Activated CD4-positive, alpha-beta T cell treated with anti-CD3 and anti-CD28 coated beads for 36 hours (primary cell): ENCODE results near the gene MAMLD1. TPM values are rescaled to one million over a fixed set of nuclear protein-coding genes. Genes with fewer than 3 reads are reported as not detected.

Source experiments
- ATAC-seq: fragments of 200-7000 bp; cut with Tn5 transposase; one replicate; pipeline ENCODE4 v1.10.0; 2021; ENCODE audit warnings: mild to moderate bottlenecking, moderate library complexity
- CTCF ChIA-PET: fragments of 350-600 bp; sonication (Branson Sonifier 250); formaldehyde crosslinking; loops from one replicate; lab custom pipeline; 2021; ENCODE audit warnings: antibody characterized with exemption; lab: Charles Lee
- POLR2A ChIA-PET: fragments of 350-600 bp; sonication (Branson Sonifier 250); formaldehyde crosslinking; loops from one replicate; lab custom pipeline; 2021; ENCODE audit warnings: antibody characterized with exemption, inconsistent platforms; lab: Charles Lee
- DNase-seq: peaks from one replicate; pipeline ENCODE4 v3.0.0-alpha.2; 2020
- H3K27ac Mint-ChIP-seq: one replicate; pipeline ENCODE4 v1.8.0; 2021; ENCODE audit warnings: mixed read lengths
- H3K27me3 Mint-ChIP-seq: one replicate; pipeline ENCODE4 v1.8.0; 2021; ENCODE audit warnings: mixed read lengths
- H3K36me3 Mint-ChIP-seq: one replicate; pipeline ENCODE4 v1.8.0; 2021; ENCODE audit warnings: low read depth, mixed read lengths
- H3K4me1 Mint-ChIP-seq: one replicate; pipeline ENCODE4 v1.8.0; 2021; ENCODE audit warnings: mixed read lengths
- H3K4me3 Mint-ChIP-seq: one replicate; pipeline ENCODE4 v1.8.0; 2021; ENCODE audit warnings: mild to moderate bottlenecking, moderate library complexity, mixed read lengths
- H3K9me3 Mint-ChIP-seq: one replicate; pipeline ENCODE4 v1.8.0; 2021; ENCODE audit warnings: low read depth, mixed read lengths
- intact Hi-C, 2 experiments: fragments of 100-400 bp; cut with DNase I in 1 of 2; cut with micrococcal nuclease in 1 of 2; formaldehyde crosslinking; loops; one replicate each; pipeline versions ENCODE4 v1.14.2 to v1.15.1; 2022 to 2024; cut with DNase I, micrococcal nuclease
- total RNA-seq, 2 experiments: library from RNA; stranded (reverse); gene quantifications; one replicate each; pipeline ENCODE4 v1.2.3, GENCODE V29; 2021

Gene MAMLD1
- 1 to 10 TPM; 1.5 to 1.6 TPM for total RNA-seq

GRCh38 chrX:150362599-150363481 is at the start of gene MAMLD1:
MAMLD1 (plus strand) TSS chrX:150363317; CDS start chrX:150445517, 82,200 bp downstream.
- CTCF ChIA-PET: interaction anchor here (0.5 to 2.8 kb wide), 5 partner anchors 123 to 533 kb away, joined by 3 to 6 read pairs (median 3); no protein-coding TSS in a partner anchor
- DNase-seq (peak; percentile 70), ATAC-seq (peak; percentile 59)
- POLR2A ChIA-PET: interaction anchor here (0.8 kb wide), 1 partner anchor 334 kb away, joined by 3 read pairs; no protein-coding TSS in a partner anchor
- H3K9me3 Mint-ChIP-seq: no peaks in the 10 kb centered on the region
- peak within 1 kb of the TSS; percentile 74 for H3K4me3 Mint-ChIP-seq
- peaks cover 15% of the 10 kb centered on the region for H3K27me3 Mint-ChIP-seq
- intact Hi-C loops: loop anchor here (5.0 to 10.0 kb wide), 8 partner anchors 119 to 1032 kb away; partner anchors contain the start of genes MTMR1 (in 2 of the 2), IDS (in 1 of the 2) and VMA21 (in 1 of the 2)
- peaks cover 22% of the 10 kb centered on the region for H3K4me1 Mint-ChIP-seq
- no peak within 1 kb of the TSS for H3K27ac Mint-ChIP-seq
- no peaks in the 10 kb centered on the region for H3K36me3 Mint-ChIP-seq

- no peak for ATAC-seq
- ChIA-PET CTCF (interaction anchor here (0.8 kb wide), 1 partner anchor 125 kb away, joined by 3 read pairs; no protein-coding TSS in a partner anchor), POLR2A (no interaction called here)
- H3K36me3 Mint-ChIP-seq: no peaks in the 10 kb centered on the region
- H3K27ac Mint-ChIP-seq: no peak overlapping the region
- no peaks in the 10 kb centered on the region for H3K4me1 Mint-ChIP-seq
- DNase-seq: no peak
- no peaks in the 10 kb centered on the region for H3K27me3 Mint-ChIP-seq
- H3K9me3 Mint-ChIP-seq: no peaks in the 10 kb centered on the region
- intact Hi-C loops: no loop called here
- H3K4me3 Mint-ChIP-seq: no peak overlapping the region
These were observed 49.6 kb upstream of the MAMLD1 start for GRCh38 chrX:150313514-150313913.

GRCh38 chrX:150314186-150314585 is 48.9 kb upstream of the MAMLD1 start:
- no peak for ATAC-seq
- Mint-ChIP-seq H3K9me3 (no peaks in the 10 kb centered on the region), H3K27me3 (no peaks in the 10 kb centered on the region), H3K4me1 (no peaks in the 10 kb centered on the region), H3K27ac (no peak overlapping the region), H3K4me3 (no peak overlapping the region), H3K36me3 (no peaks in the 10 kb centered on the region)
- DNase-seq: no peak
- ChIA-PET POLR2A (no interaction called here), CTCF (no interaction called here)
- intact Hi-C loops: no loop called here

- H3K9me3 Mint-ChIP-seq: no peaks in the 10 kb centered on the region
- no peak overlapping the region for H3K4me3 Mint-ChIP-seq
- no peak for DNase-seq
- no peaks in the 10 kb centered on the region for H3K27me3 Mint-ChIP-seq
- H3K36me3 Mint-ChIP-seq: no peaks in the 10 kb centered on the region
- intact Hi-C loops: no loop called here
- H3K27ac Mint-ChIP-seq: no peak overlapping the region
- ChIA-PET POLR2A (no interaction called here), CTCF (no interaction called here)
- no peak for ATAC-seq
- no peaks in the 10 kb centered on the region for H3K4me1 Mint-ChIP-seq
These were observed 46.6 kb upstream of the MAMLD1 start for GRCh38 chrX:150316564-150316963.

- intact Hi-C loops: no loop called here
- H3K27ac Mint-ChIP-seq: no peak overlapping the region
- no peak for DNase-seq
- CTCF ChIA-PET: no interaction called here
- no peaks in the 10 kb centered on the region for H3K36me3 Mint-ChIP-seq
- H3K4me3 Mint-ChIP-seq: no peak overlapping the region
- POLR2A ChIA-PET: no interaction called here
- H3K9me3 Mint-ChIP-seq: no peaks in the 10 kb centered on the region
- peaks cover 4% of the 10 kb centered on the region for H3K4me1 Mint-ChIP-seq
- ATAC-seq: no peak
- peaks cover 2% of the 10 kb centered on the region for H3K27me3 Mint-ChIP-seq
These were observed 40.1 kb upstream of the MAMLD1 start for GRCh38 chrX:150323020-150323419.

GRCh38 chrX:150324035-150324728 is 38.9 kb upstream of the MAMLD1 start:
- ATAC-seq: no peak
- intact Hi-C loops: no loop called here
- ChIA-PET CTCF (no interaction called here), POLR2A (no interaction called here)
- Mint-ChIP-seq H3K36me3 (no peaks in the 10 kb centered on the region), H3K27me3 (peaks cover 2% of the 10 kb centered on the region), H3K4me3 (no peak overlapping the region), H3K4me1 (peaks cover 4% of the 10 kb centered on the region), H3K9me3 (no peaks in the 10 kb centered on the region), H3K27ac (no peak overlapping the region)
- DNase-seq: no peak

GRCh38 chrX:150324919-150325318 is 38.2 kb upstream of the MAMLD1 start:
- ChIA-PET POLR2A (no interaction called here), CTCF (no interaction called here)
- Mint-ChIP-seq H3K4me3 (no peak overlapping the region), H3K36me3 (no peaks in the 10 kb centered on the region), H3K4me1 (peaks cover 4% of the 10 kb centered on the region), H3K27ac (no peak overlapping the region), H3K27me3 (peaks cover 2% of the 10 kb centered on the region), H3K9me3 (no peaks in the 10 kb centered on the region)
- ATAC-seq: no peak
- intact Hi-C loops: no loop called here
- DNase-seq: no peak

- no peak overlapping the region for H3K4me3 Mint-ChIP-seq
- DNase-seq: no peak
- ChIA-PET POLR2A (no interaction called here), CTCF (no interaction called here)
- ATAC-seq: no peak
- H3K9me3 Mint-ChIP-seq: no peaks in the 10 kb centered on the region
- intact Hi-C loops: no loop called here
- H3K4me1 Mint-ChIP-seq: peaks cover 4% of the 10 kb centered on the region
- no peaks in the 10 kb centered on the region for H3K36me3 Mint-ChIP-seq
- H3K27ac Mint-ChIP-seq: no peak overlapping the region
- H3K27me3 Mint-ChIP-seq: peaks cover 2% of the 10 kb centered on the region
These were observed 36.4 kb upstream of the MAMLD1 start for GRCh38 chrX:150326541-150327247.

GRCh38 chrX:150329282-150329681 is 33.8 kb upstream of the MAMLD1 start:
- Mint-ChIP-seq H3K4me3 (no peak overlapping the region), H3K9me3 (no peaks in the 10 kb centered on the region), H3K36me3 (no peaks in the 10 kb centered on the region), H3K27ac (no peak overlapping the region), H3K4me1 (peaks cover 15% of the 10 kb centered on the region), H3K27me3 (peaks cover 2% of the 10 kb centered on the region)
- ATAC-seq: no peak
- ChIA-PET POLR2A (no interaction called here), CTCF (interaction anchor here (0.6 kb wide), 1 partner anchor 220 kb away, joined by 3 read pairs; no protein-coding TSS in a partner anchor)
- intact Hi-C loops: no loop called here
- no peak for DNase-seq

GRCh38 chrX:150329868-150330267 is 33.2 kb upstream of the MAMLD1 start:
- Mint-ChIP-seq H3K4me1 (peaks cover 15% of the 10 kb centered on the region), H3K9me3 (no peaks in the 10 kb centered on the region), H3K4me3 (no peak overlapping the region), H3K27ac (no peak overlapping the region), H3K27me3 (peaks cover 2% of the 10 kb centered on the region), H3K36me3 (no peaks in the 10 kb centered on the region)
- ChIA-PET POLR2A (no interaction called here), CTCF (no interaction called here)
- no peak for ATAC-seq
- intact Hi-C loops: no loop called here
- no peak for DNase-seq

GRCh38 chrX:150332023-150332422 is 31.1 kb upstream of the MAMLD1 start:
- H3K27me3 Mint-ChIP-seq: peaks cover 2% of the 10 kb centered on the region
- peaks cover 11% of the 10 kb centered on the region for H3K4me1 Mint-ChIP-seq
- intact Hi-C loops: no loop called here
- H3K9me3 Mint-ChIP-seq: no peaks in the 10 kb centered on the region
- H3K27ac Mint-ChIP-seq: no peak overlapping the region
- ChIA-PET POLR2A (no interaction called here), CTCF (no interaction called here)
- no peak for ATAC-seq
- no peaks in the 10 kb centered on the region for H3K36me3 Mint-ChIP-seq
- no peak overlapping the region for H3K4me3 Mint-ChIP-seq
- DNase-seq: no peak
